Activated T-helper 17 cell treated with anti-CD3 and anti-CD28 coated beads, Interleukin-2, amount 50 U/mL, for 72 hours (primary cell): ENCODE data around the gene FNIP2. TPM values are rescaled to one million over a fixed set of nuclear protein-coding genes. Genes with fewer than 3 reads are reported as not detected.
"Not testable (repeated sequence)": the region's sequence is repeated elsewhere in the genome, so short reads cannot be mapped to it uniquely, and the experiment has no call there.

ENCODE experiments used
- ATAC-seq: fragments of 150-1000 bp; cut with Tn5 transposase; replicated peaks from 2 replicates; pipeline ENCODE4 v1.10.0; 2021; ENCODE audit warnings: mild to moderate bottlenecking, moderate library complexity
- H3K27ac Mint-ChIP-seq: one replicate; pipeline ENCODE4 v1.8.0; 2022; ENCODE audit warnings: mixed read lengths
- H3K27me3 Mint-ChIP-seq: one replicate; pipeline ENCODE4 v1.8.0; 2022; ENCODE audit warnings: mixed read lengths
- H3K36me3 Mint-ChIP-seq: one replicate; pipeline ENCODE4 v1.8.0; 2022; ENCODE audit warnings: low read depth, mild to moderate bottlenecking, mixed read lengths
- H3K4me1 Mint-ChIP-seq: one replicate; pipeline ENCODE4 v1.8.0; 2022; ENCODE audit warnings: mixed read lengths
- H3K4me3 Mint-ChIP-seq: one replicate; pipeline ENCODE4 v1.8.0; 2022; ENCODE audit warnings: mild to moderate bottlenecking, mixed read lengths
- H3K9me3 Mint-ChIP-seq: one replicate; pipeline ENCODE4 v1.8.0; 2022; ENCODE audit warnings: mixed read lengths
- total RNA-seq, 2 donors: library from RNA; stranded (reverse); gene quantifications; one replicate each; pipeline ENCODE4 v1.2.3, GENCODE V29; 2022

The FNIP2 gene
- total RNA-seq, result 10 to 100 TPM; 33.4 to 45.9 TPM

DNA sequence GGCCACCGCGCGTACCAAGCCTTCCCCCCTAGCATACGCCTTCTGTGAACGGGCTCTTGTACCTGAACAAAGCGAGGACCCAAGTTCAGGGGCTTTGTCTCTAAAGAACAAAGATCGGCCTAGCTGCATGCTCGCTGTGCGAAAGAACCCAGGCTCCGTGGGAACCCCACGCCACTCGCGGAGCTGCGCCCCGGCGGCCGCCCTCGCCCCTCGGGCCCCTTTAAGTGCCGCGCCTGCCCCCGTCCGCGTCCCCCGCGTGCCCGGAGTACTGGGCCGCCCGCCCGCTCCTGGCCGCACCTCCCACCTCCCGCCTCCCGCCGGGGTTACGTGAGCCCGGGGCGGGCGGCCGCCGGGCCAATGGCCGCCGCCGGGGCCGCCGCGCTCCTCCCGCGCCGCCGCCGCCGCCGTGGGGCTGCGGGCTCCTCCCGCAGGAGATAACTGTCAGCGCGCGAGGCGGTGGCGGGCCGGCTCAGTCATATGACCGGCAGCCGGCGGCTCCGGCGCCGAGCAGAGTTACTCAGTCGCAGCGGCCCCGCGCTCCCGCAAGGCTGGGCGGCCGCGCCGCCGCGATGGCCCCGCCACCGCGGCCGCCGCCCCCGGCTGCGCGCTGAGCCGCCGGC lies at the start of gene FNIP2:
TSS of gene FNIP2 (plus strand) at position 472 of the 620 bp plus-strand sequence. CDS start 187 bp downstream, outside the sequence.
- H3K4me3 Mint-ChIP-seq, result peak within 1 kb of the TSS; percentile 89
- H3K9me3 Mint-ChIP-seq, result no peaks in the 10 kb centered on the region
- H3K27me3 Mint-ChIP-seq, result no peaks in the 10 kb centered on the region
- peaks cover 29% of the 10 kb centered on the region for H3K4me1 Mint-ChIP-seq
- peaks cover 7% of the 10 kb centered on the region for H3K36me3 Mint-ChIP-seq
- H3K27ac Mint-ChIP-seq, result peak within 1 kb of the TSS; percentile 96
- ATAC-seq, result peak; percentile 80

DNA sequence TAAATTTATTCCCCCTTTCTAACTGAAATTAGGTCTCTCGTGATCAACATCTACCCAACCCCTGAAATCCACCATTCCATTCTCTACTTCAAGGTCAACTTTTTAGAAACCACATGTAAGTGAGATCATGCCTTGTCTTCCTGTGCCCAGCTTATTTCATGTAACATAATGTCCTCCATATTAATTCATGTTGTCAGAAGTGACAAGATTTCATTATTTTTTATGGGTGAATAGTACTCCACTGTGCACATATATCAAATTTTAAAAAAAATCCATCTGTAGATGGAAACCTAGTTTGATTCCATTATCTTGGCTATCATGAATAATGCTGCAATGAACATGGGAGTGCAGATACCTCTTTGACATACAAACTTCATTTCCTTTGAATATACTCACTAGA lies 47.1 kb upstream of the FNIP2 start:
- peak overlapping the region; percentile 98 for H3K4me3 Mint-ChIP-seq
- no peak for ATAC-seq
- peak overlapping the region; percentile 99 for H3K27ac Mint-ChIP-seq
- peaks cover 71% of the 10 kb centered on the region for H3K36me3 Mint-ChIP-seq
- no peaks in the 10 kb centered on the region for H3K9me3 Mint-ChIP-seq
- H3K4me1 Mint-ChIP-seq, result peaks cover 35% of the 10 kb centered on the region
- H3K27me3 Mint-ChIP-seq, result peaks cover under 1% of the 10 kb centered on the region

GRCh38 chr4:158722291-158722916 lies 46.4 kb upstream of the FNIP2 start:
- Mint-ChIP-seq H3K36me3 (peaks cover 64% of the 10 kb centered on the region), H3K4me1 (peaks cover 35% of the 10 kb centered on the region), H3K27ac (peak overlapping the region; percentile 99), H3K9me3 (no peaks in the 10 kb centered on the region), H3K27me3 (peaks cover 4% of the 10 kb centered on the region), H3K4me3 (peak overlapping the region; percentile 98)
- ATAC-seq, result no peak

DNA sequence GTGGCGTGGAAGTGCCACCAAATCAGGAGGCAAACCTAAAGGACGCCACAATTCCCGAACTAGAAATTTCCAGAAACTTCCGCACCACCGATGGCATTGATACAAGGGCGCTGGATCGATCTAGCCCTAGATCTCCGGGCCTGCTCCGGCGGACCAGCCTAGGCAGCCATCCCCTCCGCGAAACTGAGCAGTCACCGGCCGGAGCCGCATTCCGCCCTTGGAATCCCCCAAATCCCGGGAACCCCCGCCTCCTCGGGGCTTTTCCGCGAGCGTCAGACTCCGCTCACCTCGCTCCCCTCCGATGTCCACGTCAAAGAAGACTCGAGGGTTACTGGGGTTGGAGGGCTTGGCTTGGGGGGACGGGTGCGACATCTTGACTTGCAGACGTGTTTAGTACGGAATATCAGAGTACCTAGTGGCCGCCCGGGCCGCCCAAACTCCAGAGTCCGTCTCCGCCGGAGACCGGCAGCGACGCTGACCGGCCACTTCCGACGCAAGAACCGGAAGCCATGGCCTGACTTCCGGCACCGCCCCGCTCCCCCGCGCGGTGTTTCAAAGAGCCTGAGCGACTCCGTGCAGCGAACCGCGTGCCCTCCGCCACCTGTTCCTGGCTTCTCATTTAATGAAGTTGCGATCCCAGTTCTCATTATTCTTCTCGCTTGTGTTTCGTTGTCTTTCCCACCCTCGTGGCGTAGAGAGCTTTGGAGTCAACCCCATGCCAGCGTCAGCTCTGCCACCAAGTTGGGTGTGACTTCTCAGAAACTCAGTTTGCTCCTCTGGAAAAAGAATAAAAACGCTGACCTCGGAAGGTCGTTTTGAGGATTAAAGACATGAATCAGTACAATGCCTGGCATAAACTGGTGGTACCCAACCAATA lies 45.7 kb upstream of the FNIP2 start, which contains the start of gene PPID:
TSS of gene PPID (minus strand) at position 480 of the 877 bp plus-strand sequence. CDS start at position 372, 108 bp downstream.
- ATAC-seq, result peak; percentile 87
- H3K9me3 Mint-ChIP-seq, result no peaks in the 10 kb centered on the region
- peak within 1 kb of the TSS; percentile 98 for H3K4me3 Mint-ChIP-seq
- peak within 1 kb of the TSS; percentile 99 for H3K27ac Mint-ChIP-seq
- peaks cover 29% of the 10 kb centered on the region for H3K4me1 Mint-ChIP-seq
- peaks cover 4% of the 10 kb centered on the region for H3K27me3 Mint-ChIP-seq
- H3K36me3 Mint-ChIP-seq, result peaks cover 57% of the 10 kb centered on the region

- Mint-ChIP-seq H3K27me3 (peaks cover 16% of the 10 kb centered on the region), H3K27ac (peak overlapping the region; percentile 99), H3K36me3 (peaks cover 42% of the 10 kb centered on the region), H3K4me3 (peak overlapping the region; percentile 98), H3K9me3 (no peaks in the 10 kb centered on the region), H3K4me1 (peaks cover 31% of the 10 kb centered on the region)
- peak; percentile 38 for ATAC-seq
Measured at GRCh38 chr4:158724637-158725036, 44.2 kb upstream of the FNIP2 start.

DNA sequence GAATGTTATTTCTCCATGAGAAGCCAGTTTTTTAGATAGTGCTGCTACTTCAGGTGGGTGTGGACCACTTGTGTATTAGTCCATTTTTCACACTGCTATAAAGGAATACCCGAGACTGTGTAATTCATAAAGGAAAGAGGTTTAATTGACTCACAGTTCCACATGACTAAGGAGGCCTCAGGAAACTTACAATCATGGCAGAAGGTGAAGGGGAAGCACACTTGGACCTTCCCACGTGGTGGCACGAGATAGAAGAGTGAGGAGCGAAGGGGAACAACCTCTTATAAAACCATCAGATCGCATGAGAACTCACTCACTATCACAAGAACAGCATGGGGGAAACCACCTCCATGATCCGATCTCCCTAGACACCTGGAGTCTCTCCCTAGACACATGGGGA lies 42.2 kb upstream of the FNIP2 start:
- Mint-ChIP-seq H3K36me3 (peaks cover 22% of the 10 kb centered on the region), H3K27me3 (peaks cover 25% of the 10 kb centered on the region), H3K4me1 (peaks cover 26% of the 10 kb centered on the region), H3K27ac (no peak overlapping the region), H3K4me3 (no peak overlapping the region), H3K9me3 (no peaks in the 10 kb centered on the region)
- ATAC-seq, result peak; percentile 2

GRCh38 chr4:158728236-158728635 lies 40.6 kb upstream of the FNIP2 start:
- no peak for ATAC-seq
- Mint-ChIP-seq H3K4me1 (peaks cover 24% of the 10 kb centered on the region), H3K9me3 (no peaks in the 10 kb centered on the region), H3K27ac (no peak overlapping the region), H3K4me3 (peak overlapping the region; percentile 1), H3K27me3 (peaks cover 35% of the 10 kb centered on the region), H3K36me3 (peaks cover 6% of the 10 kb centered on the region)

DNA sequence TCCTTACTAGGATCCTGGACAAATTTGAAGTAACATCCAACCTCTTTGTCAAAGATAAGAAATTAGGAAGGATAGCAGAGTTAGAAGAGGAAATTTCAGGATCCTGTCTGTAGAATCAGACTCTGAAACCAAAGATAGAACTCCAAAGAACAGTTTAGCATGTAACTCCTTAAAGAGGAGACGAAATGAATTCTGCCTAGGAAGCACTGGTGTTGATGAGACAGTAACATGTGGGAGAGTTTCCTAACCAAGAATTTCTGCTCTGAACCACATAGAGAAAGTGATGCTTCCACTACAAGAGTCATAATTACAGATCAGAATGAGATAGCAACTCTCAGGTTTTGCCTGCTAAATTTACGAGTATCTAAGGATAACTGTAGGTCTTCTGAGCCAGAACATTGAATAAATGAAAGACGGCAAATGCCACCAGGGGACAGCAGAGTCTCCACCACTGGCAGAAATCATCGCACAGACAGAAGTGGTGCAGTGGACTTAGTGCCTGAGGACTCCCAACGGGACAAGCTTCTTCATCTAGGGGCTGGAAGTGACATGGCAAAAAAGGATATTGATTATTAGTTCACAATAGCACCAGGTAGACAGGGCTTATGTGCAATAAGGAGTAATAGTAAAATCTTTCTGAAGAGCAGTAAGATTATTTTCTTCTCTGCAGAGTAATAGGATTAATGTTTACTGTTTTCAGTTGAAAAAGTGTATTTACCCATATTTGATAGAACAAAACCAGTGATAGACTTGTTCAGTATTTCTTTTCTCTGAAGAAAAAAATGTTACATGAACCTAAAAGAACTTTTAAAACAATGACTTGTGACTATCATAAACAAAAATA lies 38.9 kb upstream of the FNIP2 start:
- Mint-ChIP-seq H3K9me3 (no peaks in the 10 kb centered on the region), H3K36me3 (no peaks in the 10 kb centered on the region), H3K4me1 (peaks cover 20% of the 10 kb centered on the region), H3K4me3 (peak overlapping the region; percentile 1), H3K27ac (peak overlapping the region; percentile 44), H3K27me3 (peaks cover 35% of the 10 kb centered on the region)
- ATAC-seq, result peak; percentile 83

GRCh38 chr4:158738866-158739265 lies 30.0 kb upstream of the FNIP2 start:
- no peaks in the 10 kb centered on the region for H3K36me3 Mint-ChIP-seq
- no peak overlapping the region for H3K4me3 Mint-ChIP-seq
- no peaks in the 10 kb centered on the region for H3K9me3 Mint-ChIP-seq
- H3K4me1 Mint-ChIP-seq, result no peaks in the 10 kb centered on the region
- no peak overlapping the region for H3K27ac Mint-ChIP-seq
- no peak for ATAC-seq
- H3K27me3 Mint-ChIP-seq, result peaks cover 8% of the 10 kb centered on the region

DNA sequence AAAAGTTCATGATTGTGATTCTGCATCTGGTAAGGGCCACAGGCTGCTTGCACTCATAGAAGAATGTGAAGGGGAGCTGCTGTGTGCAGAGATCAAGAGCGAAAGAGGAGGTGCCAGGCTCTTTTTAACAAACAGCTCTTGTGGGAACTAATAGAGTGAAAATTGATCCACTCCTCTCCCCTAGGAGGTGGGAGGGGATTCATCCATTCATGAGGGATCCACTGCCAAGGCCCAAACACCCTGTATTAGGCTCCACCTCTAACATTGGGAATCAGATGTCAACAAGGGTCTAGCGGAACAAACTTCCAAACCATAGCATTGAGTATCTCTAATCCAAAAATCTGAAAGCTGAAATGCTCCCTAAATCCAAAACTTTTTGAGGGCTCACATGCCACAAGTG lies 29.2 kb upstream of the FNIP2 start:
- Mint-ChIP-seq H3K27me3 (peaks cover 8% of the 10 kb centered on the region), H3K4me3 (no peak overlapping the region)

GRCh38 chr4:158741326-158742021 lies 27.4 kb upstream of the FNIP2 start:
- no peak overlapping the region for H3K27ac Mint-ChIP-seq
- H3K36me3 Mint-ChIP-seq, result no peaks in the 10 kb centered on the region
- H3K4me3 Mint-ChIP-seq, result no peak overlapping the region
- peaks cover 6% of the 10 kb centered on the region for H3K27me3 Mint-ChIP-seq
- no peaks in the 10 kb centered on the region for H3K4me1 Mint-ChIP-seq
- H3K9me3 Mint-ChIP-seq, result no peaks in the 10 kb centered on the region
- ATAC-seq, result no peak

More for the DNA sequence above, 29.2 kb upstream of the FNIP2 start:
- H3K36me3 Mint-ChIP-seq, result no peaks in the 10 kb centered on the region
- no peaks in the 10 kb centered on the region for H3K4me1 Mint-ChIP-seq
- no peak overlapping the region for H3K27ac Mint-ChIP-seq
- no peak for ATAC-seq
- H3K9me3 Mint-ChIP-seq, result no peaks in the 10 kb centered on the region

GRCh38 chr4:158746537-158746936 lies 22.3 kb upstream of the FNIP2 start:
- not testable (repeated sequence) for H3K4me3 Mint-ChIP-seq, H3K27ac Mint-ChIP-seq, H3K27me3 Mint-ChIP-seq, H3K36me3 Mint-ChIP-seq, H3K4me1 Mint-ChIP-seq, H3K9me3 Mint-ChIP-seq, ATAC-seq

DNA sequence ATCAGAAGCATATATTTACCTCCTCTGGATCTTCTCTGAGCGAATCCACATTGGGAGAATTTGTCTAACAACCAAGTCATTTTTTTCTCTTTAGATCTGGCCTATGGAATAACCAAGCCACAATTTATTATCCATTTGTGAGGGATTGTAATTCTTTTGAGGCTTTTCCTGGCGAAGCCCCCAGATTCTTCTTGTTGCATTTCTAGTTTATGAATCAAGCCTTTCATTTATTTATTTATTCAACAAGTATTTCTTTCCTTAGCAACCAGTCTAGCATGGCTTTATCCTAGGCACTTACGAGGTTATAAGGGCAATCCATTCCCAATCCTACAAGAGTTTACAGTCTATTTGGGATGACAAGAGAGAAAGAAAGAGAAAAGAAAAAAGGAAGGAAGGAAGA lies 18.4 kb upstream of the FNIP2 start:
- Mint-ChIP-seq H3K4me3 (no peak overlapping the region), H3K27me3 (no peaks in the 10 kb centered on the region), H3K27ac (no peak overlapping the region), H3K4me1 (no peaks in the 10 kb centered on the region), H3K36me3 (no peaks in the 10 kb centered on the region), H3K9me3 (no peaks in the 10 kb centered on the region)
- ATAC-seq, result no peak
